IPS-11a (cell line): ENCODE data around the gene BORCS5.

Experiments used
- H3K4me3 ChIP-seq: one replicate; pipeline ENCODE4 v1.5.1; 2013; ENCODE audit warnings: low read depth, low read length, control low read depth

BORCS5 gene

GRCh38 chr12:12353276-12353675 is 3.6 kb upstream of the BORCS5 start:
- no peak overlapping the region for H3K4me3 ChIP-seq

- no peak overlapping the region for H3K4me3 ChIP-seq
Measured at GRCh38 chr12:12353807-12354206, 3.1 kb upstream of the BORCS5 start.

- no peak overlapping the region for H3K4me3 ChIP-seq
Measured at GRCh38 chr12:12356467-12356895, 397 bp upstream of the BORCS5 start.

- H3K4me3 ChIP-seq, result peak overlapping the region; percentile 77
Measured at GRCh38 chr12:12357719-12358461, 1.0 kb downstream of the BORCS5 start.

GRCh38 chr12:12358528-12358927 is 1.6 kb downstream of the BORCS5 start:
- no peak overlapping the region for H3K4me3 ChIP-seq

GRCh38 chr12:12364787-12365445 is 8.0 kb downstream of the BORCS5 start:
- H3K4me3 ChIP-seq, result no peak overlapping the region

- H3K4me3 ChIP-seq, result no peak overlapping the region
Measured at GRCh38 chr12:12365446-12365802, 8.5 kb downstream of the BORCS5 start.

GRCh38 chr12:12365931-12366431 is 9.1 kb downstream of the BORCS5 start:
- H3K4me3 ChIP-seq, result no peak overlapping the region

- H3K4me3 ChIP-seq, result no peak overlapping the region
Measured at GRCh38 chr12:12366701-12367481, 10.0 kb downstream of the BORCS5 start.

- H3K4me3 ChIP-seq, result no peak overlapping the region
Measured at GRCh38 chr12:12367482-12367998, 10.7 kb downstream of the BORCS5 start.

GRCh38 chr12:12372946-12373722 is 16.3 kb downstream of the BORCS5 start:
- H3K4me3 ChIP-seq, result no peak overlapping the region

GRCh38 chr12:12376646-12377448 is 20.0 kb downstream of the BORCS5 start:
- H3K4me3 ChIP-seq, result no peak overlapping the region

- no peak overlapping the region for H3K4me3 ChIP-seq
Measured at GRCh38 chr12:12378616-12379015, 21.7 kb downstream of the BORCS5 start.

GRCh38 chr12:12379831-12380730 is 23.2 kb downstream of the BORCS5 start:
- H3K4me3 ChIP-seq, result no peak overlapping the region

- no peak overlapping the region for H3K4me3 ChIP-seq
Measured at GRCh38 chr12:12380949-12381593, 24.2 kb downstream of the BORCS5 start.

- H3K4me3 ChIP-seq, result no peak overlapping the region
Measured at GRCh38 chr12:12381982-12382381, 25.1 kb downstream of the BORCS5 start.

- no peak overlapping the region for H3K4me3 ChIP-seq
Measured at GRCh38 chr12:12384571-12385340, 27.9 kb downstream of the BORCS5 start.

- H3K4me3 ChIP-seq, result no peak overlapping the region
Measured at GRCh38 chr12:12387501-12387900, 30.6 kb downstream of the BORCS5 start.
